Activated effector memory CD4-positive, alpha-beta T cell treated with anti-CD3 and anti-CD28 coated beads, Interleukin-2, amount 50 U/mL, for 16 hours (primary cell): ENCODE measurements around the gene MYO1B.

Experiments
- DNase-seq: peaks from one replicate; pipeline ENCODE4 v3.0.0-alpha.2; 2020

MYO1B gene

DNA sequence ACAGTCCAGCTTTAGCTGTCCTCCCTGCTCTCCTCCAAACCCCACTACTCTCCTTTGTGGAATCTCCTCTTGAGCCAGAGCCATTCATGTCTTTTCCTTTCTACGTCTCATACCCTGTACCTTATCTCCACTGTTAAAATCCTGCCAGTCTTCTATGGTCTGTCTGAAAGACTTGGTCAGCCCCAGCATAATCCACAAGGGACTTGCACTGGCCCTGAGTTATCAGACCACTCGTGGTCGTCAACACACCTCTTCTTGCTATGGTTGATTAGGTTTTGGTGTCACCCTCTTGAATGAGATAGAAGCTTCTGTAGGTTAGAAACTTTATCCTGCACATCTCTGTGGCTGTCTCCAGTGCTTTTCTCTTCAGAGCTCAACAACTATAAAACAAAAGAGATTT is 56.8 kb downstream of the MYO1B start:
- no peak for DNase-seq

DNA sequence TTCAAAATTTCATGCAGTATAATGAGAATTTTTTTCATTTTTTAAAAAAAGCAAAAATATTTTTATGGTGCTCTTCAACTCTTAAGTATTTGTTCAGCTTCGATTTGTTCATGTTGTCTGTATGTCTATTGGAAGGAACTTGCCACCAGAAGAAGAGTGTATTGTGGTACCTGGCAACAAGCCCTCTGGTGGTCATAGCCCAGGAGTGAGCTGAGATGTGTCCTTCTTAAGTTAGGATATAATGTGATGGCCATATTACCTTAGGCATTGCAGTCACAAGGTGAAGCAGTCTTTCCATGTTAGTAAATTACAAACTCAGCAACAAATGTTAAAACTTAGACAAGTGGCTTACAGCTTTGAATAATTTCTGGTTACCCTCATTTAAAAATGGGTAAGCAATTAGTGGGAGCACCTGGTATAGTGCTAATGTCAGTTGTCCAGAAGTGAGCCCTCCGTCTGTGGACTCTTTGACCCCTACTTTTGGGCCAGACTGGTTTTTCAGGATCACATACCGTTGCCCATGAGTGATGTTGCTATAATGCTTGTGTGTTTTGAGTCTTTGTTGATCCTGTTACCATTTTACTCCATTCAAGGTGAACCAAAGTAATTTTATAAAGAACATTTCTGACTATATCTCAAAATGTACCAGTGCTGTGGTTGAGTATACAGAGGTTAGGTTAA is 57.4 kb downstream of the MYO1B start:
- DNase-seq, result no peak

- no peak for DNase-seq
Observed at GRCh38 chr2:191303140-191304005, 58.2 kb downstream of the MYO1B start.

GRCh38 chr2:191304939-191305875 is 60.0 kb downstream of the MYO1B start:
- no peak for DNase-seq

DNA sequence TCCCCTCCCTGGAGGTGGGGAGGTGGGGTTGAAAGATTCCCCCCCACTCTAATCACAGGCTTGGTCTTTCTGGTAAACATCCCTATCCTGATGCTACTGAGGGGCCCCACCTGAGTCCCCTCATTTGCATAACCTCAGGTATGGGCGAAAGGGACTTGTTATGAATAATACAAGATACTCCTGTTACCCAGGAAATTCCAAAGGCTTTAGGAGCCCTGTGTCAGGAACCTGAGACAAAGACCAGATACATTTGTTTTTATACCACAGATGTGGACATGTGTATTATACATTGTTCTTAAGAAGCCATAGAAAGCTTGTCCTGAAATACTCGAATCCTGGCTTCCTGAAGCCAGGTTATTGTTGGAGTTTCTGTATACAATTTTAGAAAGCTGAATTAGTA is 62.8 kb downstream of the MYO1B start:
- DNase-seq, result no peak

DNA sequence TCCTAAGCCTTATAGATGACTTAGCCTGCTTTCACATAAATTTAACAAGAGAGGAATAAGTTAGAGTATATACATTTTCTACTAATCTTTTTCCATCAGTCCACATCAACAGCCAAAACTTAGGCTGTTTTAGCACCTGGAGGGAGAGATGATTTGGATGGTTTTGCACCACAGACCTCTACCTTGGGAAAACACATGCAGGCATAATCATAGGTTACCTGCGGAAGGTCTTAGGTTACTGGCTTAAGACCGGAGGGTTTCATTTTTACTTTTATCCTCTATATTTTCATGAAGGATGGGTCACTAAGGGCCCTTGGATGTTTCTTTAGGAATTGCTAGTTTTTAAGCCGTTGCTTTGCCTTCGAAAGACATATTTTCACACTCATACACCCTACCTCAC is 66.0 kb downstream of the MYO1B start:
- DNase-seq, result no peak

DNA sequence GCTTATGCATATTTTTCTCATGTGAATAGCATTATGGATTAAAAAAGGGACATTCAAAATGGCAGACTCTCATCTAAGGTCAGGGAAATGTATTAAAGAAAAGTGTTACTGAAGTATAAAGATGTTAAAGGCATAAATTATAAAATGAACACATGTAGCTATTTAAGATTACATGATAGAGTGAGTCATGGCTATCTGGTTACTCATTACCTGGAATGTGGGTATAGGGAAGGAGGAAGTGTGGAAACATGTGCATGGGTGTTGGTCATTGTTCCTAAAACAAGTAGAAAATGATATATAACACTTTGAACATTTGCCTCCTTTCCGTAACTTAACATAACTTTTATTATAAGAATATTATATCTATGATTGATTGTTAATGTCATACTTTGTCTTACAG is 66.4 kb downstream of the MYO1B start:
- no peak for DNase-seq

DNA sequence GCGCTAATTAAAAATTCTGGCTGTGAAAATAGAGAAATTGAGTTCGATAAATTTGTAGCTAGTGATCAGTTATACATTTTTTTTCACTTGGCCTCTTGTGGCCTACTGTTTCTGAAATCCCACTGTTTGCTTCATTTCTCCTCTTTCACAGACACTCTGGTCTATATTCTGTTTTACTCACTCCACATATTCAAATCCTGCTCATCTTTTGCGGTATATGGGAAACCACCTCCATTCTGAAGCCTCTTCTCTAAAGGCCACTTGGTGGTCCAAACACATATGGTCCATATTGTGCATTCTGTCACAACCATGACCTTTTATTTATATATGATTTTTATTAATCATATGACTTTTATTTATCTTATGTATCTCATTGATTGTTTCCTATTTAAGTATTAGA is 67.0 kb downstream of the MYO1B start:
- DNase-seq, result no peak

DNA sequence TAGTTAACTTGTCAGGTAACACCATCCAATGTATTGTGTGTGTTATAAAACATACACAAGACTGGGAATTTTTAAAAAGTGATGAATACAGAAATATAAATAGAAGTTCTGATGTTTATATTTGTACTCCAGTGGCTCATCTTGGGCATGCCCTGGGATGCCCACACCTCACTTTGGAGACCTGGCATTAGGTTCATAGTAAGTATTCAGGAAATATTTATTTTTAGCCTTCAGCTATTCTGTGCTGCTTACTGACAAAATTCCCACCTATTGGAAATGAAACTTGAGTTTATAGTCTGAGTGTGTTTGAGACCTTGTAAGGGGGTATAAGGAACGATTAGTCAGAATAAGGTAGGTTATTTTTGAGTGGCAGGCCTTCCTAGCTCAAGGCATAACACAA is 67.5 kb downstream of the MYO1B start:
- no peak for DNase-seq

DNA sequence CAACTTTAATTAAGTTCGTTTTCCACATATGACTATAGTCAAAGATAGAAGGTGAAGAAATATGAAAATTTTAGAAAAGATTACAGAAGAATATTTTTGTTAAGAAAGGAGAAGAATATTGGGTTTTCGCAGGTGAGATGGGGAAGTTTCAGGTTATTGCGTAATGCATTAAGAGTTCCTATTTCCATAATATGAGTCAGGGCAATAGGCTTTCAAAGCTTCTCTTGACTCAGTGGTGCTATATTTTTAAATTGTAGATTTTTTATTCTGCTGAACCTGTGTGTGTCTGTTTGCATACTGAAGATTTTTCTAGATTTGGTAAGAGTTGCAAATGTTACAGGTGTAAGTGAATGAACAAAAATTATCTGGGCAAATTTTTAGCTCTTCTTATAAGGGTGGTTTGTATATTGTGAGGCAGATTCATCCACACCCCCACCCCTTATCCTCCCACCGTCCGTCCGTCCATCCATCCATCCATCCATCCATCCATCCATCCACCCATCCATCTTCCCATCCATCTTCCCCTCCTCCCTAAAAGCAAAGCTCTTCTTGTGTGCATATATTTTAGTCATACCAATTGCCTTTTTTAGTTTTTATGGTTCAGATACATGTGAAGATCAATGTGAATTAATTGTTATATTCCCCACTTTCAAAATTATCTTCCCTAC is 69.6 kb downstream of the MYO1B start:
- no peak for DNase-seq

- DNase-seq, result no peak
Observed at GRCh38 chr2:191315365-191315752, 70.2 kb downstream of the MYO1B start.

- DNase-seq, result no peak
Observed at GRCh38 chr2:191316246-191316994, 71.2 kb downstream of the MYO1B start.

DNA sequence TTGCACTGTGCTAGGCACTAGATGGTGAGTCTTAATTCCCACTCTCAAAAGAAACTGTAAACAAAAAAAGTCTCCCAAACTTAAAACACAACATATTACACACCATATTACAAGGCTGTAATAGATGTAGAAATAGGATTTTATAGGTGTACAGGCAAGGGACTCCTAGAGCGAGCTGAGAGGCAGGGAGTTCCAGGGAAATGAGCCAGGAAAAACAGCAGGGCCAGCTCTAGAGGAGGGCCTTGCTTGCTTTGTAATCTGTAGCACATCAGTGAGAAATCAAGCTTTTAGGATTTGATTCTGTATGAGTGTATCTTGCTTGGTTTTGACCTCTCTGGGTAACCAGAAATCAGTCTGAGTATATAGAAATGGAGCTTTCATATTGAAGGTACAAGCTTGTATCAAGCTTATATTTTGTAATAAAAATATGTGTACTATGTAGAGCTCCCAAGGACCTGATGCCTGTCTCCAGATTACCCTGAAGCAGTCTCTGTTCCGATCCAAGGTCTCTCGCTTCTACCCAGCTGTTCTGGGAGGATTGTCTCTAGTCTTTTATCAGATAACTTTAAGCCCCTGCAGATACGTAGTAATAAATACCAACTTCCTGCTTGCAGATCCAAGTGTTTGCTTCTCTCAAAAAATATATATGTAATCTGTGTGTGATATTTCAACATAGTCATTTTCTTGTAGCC is 73.0 kb downstream of the MYO1B start:
- no peak for DNase-seq

DNA sequence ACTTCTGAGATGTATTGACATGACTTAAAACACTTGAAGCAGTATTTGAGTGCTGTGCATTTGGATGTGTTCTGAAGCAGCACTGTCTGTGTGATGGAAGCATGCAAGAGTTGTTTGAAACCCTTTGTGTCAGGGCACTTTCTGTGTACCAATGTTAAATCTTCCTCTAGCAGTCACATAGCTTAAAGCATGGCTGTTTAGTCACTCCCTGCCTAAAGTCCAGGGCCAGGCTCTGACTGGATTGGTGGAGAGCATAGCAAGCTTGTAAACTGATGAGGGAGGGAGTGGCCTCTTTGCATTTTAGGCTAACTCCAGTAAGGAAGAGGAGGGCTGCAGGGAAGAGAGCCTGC is 73.5 kb downstream of the MYO1B start:
- DNase-seq, result no peak

- DNase-seq, result no peak
Observed at GRCh38 chr2:191319186-191319585, 74.0 kb downstream of the MYO1B start.

- DNase-seq, result no peak
Observed at GRCh38 chr2:191320881-191321280, 75.7 kb downstream of the MYO1B start.

GRCh38 chr2:191321861-191322662 is 76.9 kb downstream of the MYO1B start:
- no peak for DNase-seq

DNA sequence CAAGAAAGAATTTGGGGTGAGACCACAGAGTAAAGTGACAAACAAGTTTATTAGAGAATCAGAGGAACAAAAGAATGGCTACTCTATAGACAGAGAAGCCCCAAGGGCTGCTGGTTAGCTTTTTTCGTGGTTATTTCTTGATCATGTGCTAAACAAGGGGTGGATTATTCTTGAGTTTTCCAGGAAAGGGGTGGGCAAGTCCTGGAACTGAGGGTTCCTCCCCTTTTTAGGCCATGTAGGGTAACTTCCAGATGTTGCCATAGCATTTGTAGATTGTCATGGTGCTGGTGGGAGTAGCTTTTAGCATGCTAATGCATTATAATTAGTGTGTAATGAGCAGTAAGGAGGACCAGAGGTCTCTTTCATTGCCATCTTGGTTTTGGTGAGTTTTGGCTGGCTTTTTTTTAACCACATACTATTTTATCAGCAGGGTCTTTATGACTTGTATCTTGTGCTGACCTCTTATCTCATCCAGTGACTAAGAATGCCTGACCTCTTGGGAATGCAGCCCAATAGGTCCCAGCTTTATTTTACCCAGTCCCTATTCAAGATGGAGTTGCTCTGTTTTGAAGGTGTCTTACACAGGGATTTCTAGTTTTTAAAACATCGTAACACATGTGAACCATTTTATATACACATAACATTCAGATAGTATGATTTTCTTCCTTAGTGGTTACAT is 77.8 kb downstream of the MYO1B start:
- no peak for DNase-seq

DNA sequence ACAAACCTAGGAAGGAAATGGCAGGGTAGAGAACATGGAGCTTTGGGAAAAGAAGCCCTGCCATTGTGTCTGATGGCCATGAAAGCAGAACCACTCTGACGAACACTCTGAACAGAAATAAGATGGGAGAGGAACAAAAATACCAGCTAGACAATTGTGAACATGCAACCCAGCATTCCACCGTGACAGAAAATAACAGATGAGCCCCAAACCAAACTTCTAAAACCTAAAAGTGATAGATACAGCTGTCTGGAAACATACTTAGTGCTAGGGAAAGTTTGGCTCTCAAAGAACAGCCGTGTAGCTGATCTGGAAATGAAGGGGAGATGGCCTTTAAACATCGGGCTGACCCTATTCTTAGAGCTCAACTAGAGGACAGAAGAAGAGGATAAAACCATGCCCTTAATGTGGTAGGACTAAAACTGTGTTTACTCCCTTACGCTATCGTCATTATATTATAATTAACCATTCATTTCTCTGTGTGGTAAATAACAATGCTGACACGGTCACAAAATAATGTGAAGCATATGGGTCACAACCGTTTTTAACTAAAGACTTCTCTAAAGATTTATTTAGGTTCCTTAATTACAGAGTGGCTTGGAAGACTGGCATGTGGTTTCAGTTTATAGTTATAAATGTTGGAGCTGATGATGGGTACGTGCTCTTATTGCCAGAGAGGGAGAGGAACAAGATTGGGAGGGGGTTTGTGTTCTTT is 80.6 kb downstream of the MYO1B start:
- DNase-seq, result no peak
